Measurements from ENCODE around the gene RABGGTB. TPM values are rescaled to one million over a fixed set of nuclear protein-coding genes. Genes with fewer than 3 reads are reported as not detected.
"Not testable (repeated sequence)": the region's sequence is repeated elsewhere in the genome, so short reads cannot be mapped to it uniquely, and the experiment has no call there.

The RABGGTB gene
- total RNA-seq, 2 donors from 2014 or later = 108 to 113 TPM

- H3K4me1 Mint-ChIP-seq; H3K4me3 Mint-ChIP-seq; H3K4me3 ChIP-seq (ENCODE audit: low read length); H3K27ac ChIP-seq (ENCODE audit: low read depth, low read length); H3K36me3 ChIP-seq (ENCODE audit: control insufficient read depth, insufficient read depth, low read length); H3K27ac Mint-ChIP-seq; H3K36me3 Mint-ChIP-seq (ENCODE audit: low read depth); H3K9ac ChIP-seq (ENCODE audit: extremely low read depth, low read length, poor library complexity, severe bottlenecking); DNase-seq; H3K27me3 ChIP-seq (ENCODE audit: control insufficient read depth, insufficient read depth, low read length, poor library complexity, severe bottlenecking); H3K4me1 ChIP-seq (ENCODE audit: control insufficient read depth, insufficient read depth, low read length); H3K9me3 ChIP-seq (ENCODE audit: control insufficient read depth, low read length): not testable (repeated sequence)
- Mint-ChIP-seq H3K9me3 (peaks cover 29% of the 10 kb centered on the region), H3K27me3 (ENCODE audit: insufficient read depth) (peaks cover 16% of the 10 kb centered on the region)
- 75 to 86% methylated on average over 1 to 4 of the region's 4 CpGs for WGBS, 2 experiments (ENCODE audit: insufficient coverage in 1 of 2, insufficient read length in 1 of 2)
Measured at GRCh38 chr1:75780183-75780582, 5.9 kb upstream of the RABGGTB start.

DNA sequence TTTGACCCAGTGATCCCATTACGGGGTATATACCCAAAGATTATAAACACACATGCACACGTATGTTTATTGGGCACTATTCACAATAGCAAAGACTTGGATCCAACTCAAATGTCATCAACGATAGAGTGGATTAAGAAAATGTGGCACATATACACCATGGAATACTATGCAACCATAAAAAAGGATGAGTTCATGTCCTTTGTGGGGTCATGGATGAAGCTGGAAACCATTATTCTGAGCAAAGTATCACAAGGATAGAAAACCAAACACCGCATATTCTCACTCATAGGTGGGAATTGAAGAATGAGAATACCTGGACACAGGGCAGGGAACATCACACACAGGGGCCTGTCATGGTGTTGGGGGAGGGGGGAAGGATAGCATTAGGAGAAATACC, 2.1 kb upstream of the RABGGTB start:
- H3K27ac Mint-ChIP-seq; H3K9me3 ChIP-seq (ENCODE audit: control insufficient read depth, low read length): not testable (repeated sequence)
- H3K27me3 Mint-ChIP-seq (ENCODE audit: insufficient read depth) = peaks cover 16% of the 10 kb centered on the region

GRCh38 chr1:75785320-75785982, 605 bp upstream of the RABGGTB start:
- Histone ChIP-seq H3K4me1 (ENCODE audit: control insufficient read depth, insufficient read depth, low read length) (no peaks in the 10 kb centered on the region), H3K36me3 (ENCODE audit: control insufficient read depth, insufficient read depth, low read length) (peaks cover 33% of the 10 kb centered on the region), H3K27ac (ENCODE audit: low read depth, low read length) (no peak overlapping the region), H3K9me3 (ENCODE audit: control insufficient read depth, low read length) (no peaks in the 10 kb centered on the region), H3K4me3 (ENCODE audit: low read length) (peak overlapping the region; percentile 94), H3K27me3 (ENCODE audit: control insufficient read depth, insufficient read depth, low read length, poor library complexity, severe bottlenecking) (no peaks in the 10 kb centered on the region), H3K9ac (ENCODE audit: extremely low read depth, low read length, poor library complexity, severe bottlenecking) (peak overlapping the region; percentile 35)
- peaks cover 27% of the 10 kb centered on the region for H3K4me1 Mint-ChIP-seq
- WGBS, 2 experiments (ENCODE audit: insufficient coverage in 1 of 2, insufficient read length in 1 of 2) = 26 to 32% methylated on average over 4 to 9 of the region's 9 CpGs
- DNase-seq = no peak
- peaks cover 8% of the 10 kb centered on the region for H3K27me3 Mint-ChIP-seq (ENCODE audit: insufficient read depth)
- H3K27ac Mint-ChIP-seq = peak overlapping the region; percentile 90
- peak overlapping the region; percentile 99 for H3K4me3 Mint-ChIP-seq
- TF ChIP-seq, protein P1, sequence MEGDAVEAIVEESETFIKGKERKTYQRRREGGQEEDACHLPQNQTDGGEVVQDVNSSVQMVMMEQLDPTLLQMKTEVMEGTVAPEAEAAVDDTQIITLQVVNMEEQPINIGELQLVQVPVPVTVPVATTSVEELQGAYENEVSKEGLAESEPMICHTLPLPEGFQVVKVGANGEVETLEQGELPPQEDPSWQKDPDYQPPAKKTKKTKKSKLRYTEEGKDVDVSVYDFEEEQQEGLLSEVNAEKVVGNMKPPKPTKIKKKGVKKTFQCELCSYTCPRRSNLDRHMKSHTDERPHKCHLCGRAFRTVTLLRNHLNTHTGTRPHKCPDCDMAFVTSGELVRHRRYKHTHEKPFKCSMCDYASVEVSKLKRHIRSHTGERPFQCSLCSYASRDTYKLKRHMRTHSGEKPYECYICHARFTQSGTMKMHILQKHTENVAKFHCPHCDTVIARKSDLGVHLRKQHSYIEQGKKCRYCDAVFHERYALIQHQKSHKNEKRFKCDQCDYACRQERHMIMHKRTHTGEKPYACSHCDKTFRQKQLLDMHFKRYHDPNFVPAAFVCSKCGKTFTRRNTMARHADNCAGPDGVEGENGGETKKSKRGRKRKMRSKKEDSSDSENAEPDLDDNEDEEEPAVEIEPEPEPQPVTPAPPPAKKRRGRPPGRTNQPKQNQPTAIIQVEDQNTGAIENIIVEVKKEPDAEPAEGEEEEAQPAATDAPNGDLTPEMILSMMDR (conservative IDR thresholded peaks at IDR 0.05) = no peak
- H3K36me3 Mint-ChIP-seq (ENCODE audit: low read depth) = peaks cover 32% of the 10 kb centered on the region
- H3K9me3 Mint-ChIP-seq = peaks cover 2% of the 10 kb centered on the region

More for the DNA sequence above, 2.1 kb upstream of the RABGGTB start:
- DNase-seq; H3K4me3 Mint-ChIP-seq; H3K27ac ChIP-seq (ENCODE audit: low read depth, low read length); H3K9me3 Mint-ChIP-seq; H3K27me3 ChIP-seq (ENCODE audit: control insufficient read depth, insufficient read depth, low read length, poor library complexity, severe bottlenecking); H3K4me1 ChIP-seq (ENCODE audit: control insufficient read depth, insufficient read depth, low read length); H3K9ac ChIP-seq (ENCODE audit: extremely low read depth, low read length, poor library complexity, severe bottlenecking); H3K4me3 ChIP-seq (ENCODE audit: low read length): not testable (repeated sequence)
- Mint-ChIP-seq H3K36me3 (ENCODE audit: low read depth) (peaks cover 18% of the 10 kb centered on the region), H3K4me1 (peaks cover 16% of the 10 kb centered on the region)
- H3K36me3 ChIP-seq (ENCODE audit: control insufficient read depth, insufficient read depth, low read length) = peaks cover 18% of the 10 kb centered on the region
- WGBS, 2 experiments (ENCODE audit: insufficient coverage in 1 of 2, insufficient read length in 1 of 2) = 80 to 95% methylated on average over 2 to 4 of the region's 4 CpGs

DNA sequence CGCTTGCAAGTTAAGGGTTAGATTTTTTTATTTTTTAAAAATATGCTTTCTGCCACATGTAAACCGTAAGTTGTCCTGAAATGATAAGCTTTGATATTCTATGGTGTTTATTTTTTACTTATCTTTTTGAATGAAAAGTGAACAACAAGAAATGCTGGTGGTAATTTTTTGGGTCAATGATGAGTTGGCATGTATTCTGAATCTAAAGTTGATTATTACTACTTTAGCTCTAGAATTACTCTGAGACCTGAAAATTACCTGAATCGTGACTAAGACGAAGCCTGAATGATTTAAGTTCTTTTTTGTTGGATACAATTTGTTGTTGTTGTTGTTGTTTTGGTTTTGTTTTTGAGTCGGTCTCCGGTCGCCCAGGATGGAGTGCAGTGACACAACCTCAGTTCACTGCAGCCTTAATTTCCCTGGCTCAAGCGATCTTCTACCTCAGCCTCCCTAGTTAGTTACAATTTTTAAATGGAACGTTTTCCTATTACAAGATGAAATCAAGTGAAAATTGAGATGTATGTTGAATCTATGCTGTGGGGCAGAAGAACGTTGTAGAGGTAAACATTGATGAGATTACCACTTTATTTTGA, 941 bp downstream of the RABGGTB start:
- no peaks in the 10 kb centered on the region for H3K9me3 ChIP-seq (ENCODE audit: control insufficient read depth, low read length)
- H3K27me3 ChIP-seq (ENCODE audit: control insufficient read depth, insufficient read depth, low read length, poor library complexity, severe bottlenecking) = no peaks in the 10 kb centered on the region
- no peak for DNase-seq
- no peaks in the 10 kb centered on the region for H3K9me3 Mint-ChIP-seq
- no peaks in the 10 kb centered on the region for H3K27me3 Mint-ChIP-seq (ENCODE audit: insufficient read depth)
- peaks cover 45% of the 10 kb centered on the region for H3K36me3 Mint-ChIP-seq (ENCODE audit: low read depth)
- WGBS, 2 experiments (ENCODE audit: insufficient coverage in 1 of 2, insufficient read length in 1 of 2) = 2 to 6% methylated on average over 6 to 10 of the region's 10 CpGs
- peaks cover 39% of the 10 kb centered on the region for H3K4me1 Mint-ChIP-seq
- H3K4me3 ChIP-seq (ENCODE audit: low read length) = peak overlapping the region; percentile 94
- peaks cover 4% of the 10 kb centered on the region for H3K4me1 ChIP-seq (ENCODE audit: control insufficient read depth, insufficient read depth, low read length)
- H3K9ac ChIP-seq (ENCODE audit: extremely low read depth, low read length, poor library complexity, severe bottlenecking) = peak overlapping the region; percentile 86
- H3K27ac ChIP-seq (ENCODE audit: low read depth, low read length) = no peak overlapping the region
- peak overlapping the region; percentile 99 for H3K4me3 Mint-ChIP-seq
- TF ChIP-seq, protein P1 (conservative IDR thresholded peaks at IDR 0.05) = no peak
- peak overlapping the region; percentile 98 for H3K27ac Mint-ChIP-seq
- peaks cover 49% of the 10 kb centered on the region for H3K36me3 ChIP-seq (ENCODE audit: control insufficient read depth, insufficient read depth, low read length)
